Activated B cell treated with CpG ODN at 0.5 μM for 24 hours (primary cell): Measurements from ENCODE around the gene GJC2. TPM values are rescaled to one million over a fixed set of nuclear protein-coding genes. Genes with fewer than 3 reads are reported as not detected.

Source experiments
- ATAC-seq: fragments of 200-7000 bp; cut with Tn5 transposase; one replicate; pipeline ENCODE4 v1.10.0; 2021; ENCODE audit warnings: low read depth, mild to moderate bottlenecking, moderate library complexity
- CTCF ChIA-PET: fragments of 350-600 bp; sonication (Branson Sonifier 250); formaldehyde crosslinking; loops from one replicate; lab custom pipeline; 2021; ENCODE audit warnings: antibody characterized with exemption; lab: Charles Lee
- POLR2A ChIA-PET: fragments of 350-600 bp; sonication (Branson Sonifier 250); formaldehyde crosslinking; loops from one replicate; lab custom pipeline; 2021; ENCODE audit warnings: antibody characterized with exemption; lab: Charles Lee
- DNase-seq: peaks from one replicate; pipeline ENCODE4 v3.0.0; 2022
- H3K27ac Mint-ChIP-seq: one replicate; pipeline ENCODE4 v1.8.0; 2020; ENCODE audit warnings: mixed read lengths
- H3K27me3 Mint-ChIP-seq: one replicate; pipeline ENCODE4 v1.8.0; 2021; ENCODE audit warnings: mixed read lengths
- H3K36me3 Mint-ChIP-seq: one replicate; pipeline ENCODE4 v1.8.0; 2021; ENCODE audit warnings: low read depth, mixed read lengths
- H3K4me1 Mint-ChIP-seq: one replicate; pipeline ENCODE4 v1.8.0; 2021; ENCODE audit warnings: mixed read lengths
- H3K4me3 Mint-ChIP-seq: one replicate; pipeline ENCODE4 v1.8.0; 2020; ENCODE audit warnings: mild to moderate bottlenecking, mixed read lengths
- H3K9me3 Mint-ChIP-seq: one replicate; pipeline ENCODE4 v1.8.0; 2020; ENCODE audit warnings: mixed read lengths
- intact Hi-C: fragments of 100-400 bp; cut with micrococcal nuclease; formaldehyde crosslinking; loops from one replicate; pipeline ENCODE4 v1.15.1; 2024
- total RNA-seq: library from RNA; stranded (reverse); gene quantifications from 2 replicates; pipeline ENCODE4 v1.2.3, GENCODE V29; 2022
- TF ChIP-seq, protein P1 (sequence below): fragments of 200-600 bp; IDR thresholded peaks from one replicate; pipeline ENCODE4 v1.8.0; 2022; ENCODE audit warnings: antibody characterized with exemption, mild to moderate bottlenecking

GJC2 gene
- total RNA-seq, 1 donor from 2014 or later = 0.35 TPM

DNA sequence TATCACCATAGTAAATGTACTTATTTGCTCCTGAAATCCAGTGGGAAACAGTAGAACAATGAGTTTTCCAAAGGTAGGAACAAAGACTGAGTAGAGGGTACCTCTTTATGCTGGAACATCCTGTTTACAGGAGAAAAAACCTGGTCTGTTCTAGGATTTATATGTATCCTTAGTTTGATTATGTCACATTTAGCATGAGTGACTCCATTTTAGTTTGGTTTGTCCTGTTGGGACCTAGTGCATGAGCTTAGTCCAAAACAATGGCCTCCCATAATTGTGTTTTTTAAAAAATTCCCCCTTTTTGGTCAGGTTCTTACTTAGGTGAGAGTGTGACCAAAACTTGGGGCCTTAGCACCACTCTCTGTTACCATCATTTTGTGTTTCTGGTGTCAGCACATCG is 37.1 kb upstream of the GJC2 start:
- CTCF ChIA-PET = no interaction called here
- H3K9me3 Mint-ChIP-seq = no peaks in the 10 kb centered on the region
- TF ChIP-seq, protein P1, sequence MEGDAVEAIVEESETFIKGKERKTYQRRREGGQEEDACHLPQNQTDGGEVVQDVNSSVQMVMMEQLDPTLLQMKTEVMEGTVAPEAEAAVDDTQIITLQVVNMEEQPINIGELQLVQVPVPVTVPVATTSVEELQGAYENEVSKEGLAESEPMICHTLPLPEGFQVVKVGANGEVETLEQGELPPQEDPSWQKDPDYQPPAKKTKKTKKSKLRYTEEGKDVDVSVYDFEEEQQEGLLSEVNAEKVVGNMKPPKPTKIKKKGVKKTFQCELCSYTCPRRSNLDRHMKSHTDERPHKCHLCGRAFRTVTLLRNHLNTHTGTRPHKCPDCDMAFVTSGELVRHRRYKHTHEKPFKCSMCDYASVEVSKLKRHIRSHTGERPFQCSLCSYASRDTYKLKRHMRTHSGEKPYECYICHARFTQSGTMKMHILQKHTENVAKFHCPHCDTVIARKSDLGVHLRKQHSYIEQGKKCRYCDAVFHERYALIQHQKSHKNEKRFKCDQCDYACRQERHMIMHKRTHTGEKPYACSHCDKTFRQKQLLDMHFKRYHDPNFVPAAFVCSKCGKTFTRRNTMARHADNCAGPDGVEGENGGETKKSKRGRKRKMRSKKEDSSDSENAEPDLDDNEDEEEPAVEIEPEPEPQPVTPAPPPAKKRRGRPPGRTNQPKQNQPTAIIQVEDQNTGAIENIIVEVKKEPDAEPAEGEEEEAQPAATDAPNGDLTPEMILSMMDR = no peak
- H3K4me3 Mint-ChIP-seq = no peak overlapping the region
- H3K27me3 Mint-ChIP-seq = no peaks in the 10 kb centered on the region
- no peak for DNase-seq
- intact Hi-C loops = no loop called here
- POLR2A ChIA-PET = interaction anchor here (0.7 kb wide), 1 partner anchor 9 kb away, joined by 3 read pairs; no protein-coding TSS in a partner anchor
- no peak for ATAC-seq
- H3K36me3 Mint-ChIP-seq = peaks cover 7% of the 10 kb centered on the region
- no peak overlapping the region for H3K27ac Mint-ChIP-seq
- H3K4me1 Mint-ChIP-seq = peaks cover 21% of the 10 kb centered on the region

DNA sequence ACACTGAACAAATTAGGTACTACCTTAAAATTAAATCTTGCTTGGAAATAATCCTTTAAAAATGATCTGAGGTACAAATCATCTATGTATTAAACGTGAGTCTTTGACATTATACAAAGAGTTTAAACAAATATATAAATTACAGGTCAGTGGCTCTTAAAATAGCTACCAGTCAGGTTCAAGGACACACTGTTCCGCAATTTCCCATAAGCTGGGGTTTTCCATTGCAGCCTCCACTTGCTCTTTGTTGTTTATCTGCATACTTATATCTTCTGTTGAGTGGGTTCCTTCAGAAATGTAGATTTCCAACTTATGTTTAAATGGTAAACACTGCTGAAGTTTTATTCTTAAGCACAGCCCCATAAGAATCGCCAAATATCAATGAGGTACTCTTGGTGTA is 34.9 kb upstream of the GJC2 start:
- intact Hi-C loops = no loop called here
- no peak overlapping the region for H3K4me3 Mint-ChIP-seq
- TF ChIP-seq, protein P1 = no peak
- ATAC-seq (no peak), DNase-seq (no peak)
- no peaks in the 10 kb centered on the region for H3K27me3 Mint-ChIP-seq
- no peaks in the 10 kb centered on the region for H3K36me3 Mint-ChIP-seq
- peaks cover 5% of the 10 kb centered on the region for H3K4me1 Mint-ChIP-seq
- H3K9me3 Mint-ChIP-seq = no peaks in the 10 kb centered on the region
- H3K27ac Mint-ChIP-seq = no peak overlapping the region
- POLR2A ChIA-PET = interaction anchor here (0.9 kb wide), 1 partner anchor 31 kb away, joined by 3 read pairs; no protein-coding TSS in a partner anchor
- CTCF ChIA-PET = no interaction called here

DNA sequence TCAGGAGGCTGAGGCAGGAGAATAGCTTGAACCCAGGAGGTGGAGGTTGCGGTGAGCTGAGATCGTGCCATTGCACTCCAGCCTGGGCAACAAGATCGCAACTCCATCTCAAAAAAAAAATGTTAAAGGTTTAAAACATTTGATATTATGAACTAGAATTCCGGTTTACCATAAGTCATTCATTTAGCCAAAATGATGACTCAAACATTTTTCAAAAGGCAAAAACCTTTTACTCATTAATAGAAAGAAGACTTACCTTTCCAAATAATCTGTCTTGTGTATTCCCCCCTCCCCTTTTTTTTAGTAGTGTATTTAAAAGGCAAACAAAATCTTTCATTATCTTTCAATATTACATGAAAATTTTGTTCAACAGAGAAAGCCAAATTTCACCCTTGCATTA is 32.4 kb upstream of the GJC2 start:
- ATAC-seq (no peak), DNase-seq (no peak)
- Mint-ChIP-seq H3K4me1 (peaks cover 9% of the 10 kb centered on the region), H3K27ac (no peak overlapping the region), H3K4me3 (no peak overlapping the region), H3K27me3 (no peaks in the 10 kb centered on the region), H3K9me3 (no peaks in the 10 kb centered on the region), H3K36me3 (no peaks in the 10 kb centered on the region)
- ChIA-PET CTCF (no interaction called here), POLR2A (no interaction called here)
- intact Hi-C loops = no loop called here
- TF ChIP-seq, protein P1 = no peak

DNA sequence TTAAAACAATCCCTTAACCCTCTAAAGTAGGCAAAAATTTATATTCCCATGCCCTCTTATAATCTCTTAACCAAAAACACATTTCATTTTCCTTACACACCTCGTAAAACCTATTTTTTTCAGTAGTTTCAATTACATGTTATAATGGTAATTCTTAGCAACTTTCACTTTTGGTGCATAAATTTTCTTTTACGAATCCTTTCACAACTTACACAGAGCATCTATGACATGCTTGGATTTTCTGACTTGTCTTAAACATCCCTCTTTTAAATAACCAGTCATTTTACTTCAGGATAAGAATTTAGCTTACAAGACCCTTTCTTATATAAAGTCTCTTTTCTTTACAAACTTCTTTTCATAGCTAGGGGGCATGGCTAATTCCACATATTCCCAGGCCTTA is 31.7 kb upstream of the GJC2 start:
- no peak overlapping the region for H3K27ac Mint-ChIP-seq
- TF ChIP-seq, protein P1 = no peak
- ATAC-seq = no peak

DNA sequence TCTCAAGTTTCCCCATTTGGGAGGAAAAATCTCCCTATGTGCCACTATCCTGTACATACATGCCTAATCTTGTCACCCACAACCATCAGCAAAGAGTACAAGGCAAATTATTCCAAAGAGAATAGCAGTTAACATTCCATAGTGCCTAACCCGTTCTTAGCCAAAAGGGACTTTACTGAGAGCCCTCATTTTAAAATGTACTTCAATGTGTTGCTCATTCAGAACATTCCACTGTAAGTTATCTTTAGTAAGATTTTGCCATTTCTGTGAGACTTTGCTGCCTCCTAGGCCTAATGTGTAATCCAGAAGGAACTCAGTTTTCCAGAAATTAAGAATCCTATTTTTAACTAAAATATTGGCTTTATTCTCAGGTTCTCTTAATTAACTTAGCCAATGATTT is 29.4 kb upstream of the GJC2 start:
- Mint-ChIP-seq H3K4me1 (peaks cover 9% of the 10 kb centered on the region), H3K4me3 (no peak overlapping the region), H3K9me3 (no peaks in the 10 kb centered on the region), H3K27ac (no peak overlapping the region), H3K27me3 (no peaks in the 10 kb centered on the region), H3K36me3 (no peaks in the 10 kb centered on the region)
- DNase-seq (no peak), ATAC-seq (no peak)
- ChIA-PET CTCF (no interaction called here), POLR2A (interaction anchor here (1.6 kb wide), 1 partner anchor 11 kb away, joined by 9 read pairs; the partner anchor contains the start of gene MRPL55)
- TF ChIP-seq, protein P1 = no peak
- intact Hi-C loops = no loop called here

More for the DNA sequence above, 31.7 kb upstream of the GJC2 start:
- no peak for DNase-seq
- no peaks in the 10 kb centered on the region for H3K36me3 Mint-ChIP-seq
- peaks cover 9% of the 10 kb centered on the region for H3K4me1 Mint-ChIP-seq
- no peaks in the 10 kb centered on the region for H3K9me3 Mint-ChIP-seq
- intact Hi-C loops = no loop called here
- H3K27me3 Mint-ChIP-seq = no peaks in the 10 kb centered on the region
- H3K4me3 Mint-ChIP-seq = no peak overlapping the region
- CTCF ChIA-PET = no interaction called here
- POLR2A ChIA-PET = no interaction called here
